Superior temporal gyrus (tissue), 1 donor: ENCODE results near the gene IL2RA.
"Not testable (repeated sequence)": the region's sequence is repeated elsewhere in the genome, so short reads cannot be mapped to it uniquely, and the experiment has no call there.

Experiments
- DNase-seq: peaks from one replicate; pipeline ENCODE4 v3.0.0-alpha.2; 2016; ENCODE audit errors: extremely low spot score

IL2RA gene

DNA sequence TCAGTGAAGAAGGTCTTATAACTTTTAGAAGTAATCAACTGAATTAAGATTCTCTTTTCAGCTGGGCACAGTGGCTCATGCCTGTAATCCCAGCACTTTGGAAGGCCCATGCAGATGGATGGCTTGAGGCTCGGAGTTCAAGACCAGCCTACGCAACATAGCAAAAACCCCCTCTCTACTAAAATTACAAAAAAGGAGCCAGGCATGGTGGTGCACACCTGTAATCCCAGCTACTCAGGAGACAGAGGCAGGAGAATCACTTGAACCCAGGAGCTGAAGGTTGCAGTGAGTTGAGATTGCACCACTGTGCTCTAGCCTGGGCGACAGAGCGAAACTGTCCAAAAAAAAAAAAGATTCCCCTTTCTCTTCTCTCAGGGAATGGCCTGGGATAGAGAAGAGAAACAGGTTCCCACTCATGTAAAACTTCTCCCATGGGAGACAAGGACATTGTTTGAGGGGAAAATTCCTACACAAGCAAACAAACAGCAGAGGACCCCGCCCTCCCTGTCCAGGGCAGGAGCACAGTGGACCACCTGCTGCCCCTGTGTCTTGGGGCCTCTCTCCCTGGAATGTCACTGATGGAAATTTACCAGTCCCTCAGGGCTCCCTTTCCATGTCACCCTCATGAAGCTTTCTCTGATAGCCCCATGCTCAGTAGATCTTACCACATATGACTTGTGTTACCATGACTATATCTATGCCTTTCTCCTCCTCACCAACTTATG, 5.6 kb downstream of the IL2RA start:
- DNase-seq, result no peak

GRCh38 chr10:6055929-6056328, 6.2 kb downstream of the IL2RA start:
- DNase-seq, result no peak

GRCh38 chr10:6054884-6055283, 7.3 kb downstream of the IL2RA start:
- DNase-seq, result no peak

DNA sequence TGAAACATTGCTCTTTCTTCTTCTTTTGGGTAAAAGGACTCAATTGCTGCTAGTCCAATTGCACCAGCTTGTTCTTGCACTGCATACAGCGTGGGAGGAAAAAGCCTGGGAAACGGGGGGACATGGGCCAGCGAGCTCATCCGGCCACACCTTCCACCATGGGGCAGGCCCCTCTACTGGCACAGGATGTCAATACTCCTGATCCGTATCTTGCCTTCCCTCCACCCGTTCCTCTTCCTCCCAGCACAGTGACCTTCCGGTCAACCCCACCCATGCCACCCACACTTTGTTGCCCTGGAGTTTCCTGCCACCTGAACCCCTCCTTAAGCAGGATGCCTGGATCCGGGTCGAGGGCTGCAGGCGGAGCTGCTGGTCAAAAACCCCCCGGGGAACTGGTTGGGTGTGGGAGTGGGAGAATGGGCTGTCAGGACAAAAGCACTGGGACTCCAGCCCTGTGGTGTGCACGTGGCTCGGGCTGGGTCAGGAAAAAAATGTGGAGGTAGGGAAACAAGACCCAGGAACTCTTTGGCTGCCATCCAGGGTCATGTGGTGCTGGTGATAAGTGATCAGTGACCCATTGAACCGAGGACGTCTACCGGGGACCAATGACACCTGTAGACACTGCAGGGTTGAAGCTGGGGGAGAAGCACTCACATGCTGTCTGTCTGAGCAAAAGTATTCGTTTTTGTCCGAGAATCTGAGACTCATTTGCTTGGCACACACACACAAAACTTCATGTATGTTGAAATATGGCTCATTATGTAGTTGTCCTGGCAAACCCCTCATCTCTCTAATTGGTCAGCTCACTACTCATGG, 8.1 kb downstream of the IL2RA start:
- no peak for DNase-seq

DNA sequence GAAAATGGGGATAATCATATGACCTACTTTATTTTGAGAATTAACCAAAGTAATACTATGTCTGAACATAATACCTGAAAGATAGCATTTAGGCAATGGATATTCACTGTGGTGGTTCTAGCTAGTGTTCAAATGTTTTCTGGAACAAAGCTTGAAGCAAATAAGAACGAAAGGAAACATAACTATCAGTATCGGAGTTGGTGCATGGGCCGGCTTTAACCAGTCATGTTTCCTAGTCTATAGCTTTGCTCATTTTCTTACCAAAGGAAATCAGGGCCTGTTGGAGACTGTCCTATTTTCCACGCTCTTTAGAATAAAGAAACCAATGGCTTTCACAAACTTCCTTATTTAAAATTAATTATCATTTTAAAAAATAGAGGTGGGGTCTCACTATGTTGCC, 8.9 kb downstream of the IL2RA start:
- no peak for DNase-seq

DNA sequence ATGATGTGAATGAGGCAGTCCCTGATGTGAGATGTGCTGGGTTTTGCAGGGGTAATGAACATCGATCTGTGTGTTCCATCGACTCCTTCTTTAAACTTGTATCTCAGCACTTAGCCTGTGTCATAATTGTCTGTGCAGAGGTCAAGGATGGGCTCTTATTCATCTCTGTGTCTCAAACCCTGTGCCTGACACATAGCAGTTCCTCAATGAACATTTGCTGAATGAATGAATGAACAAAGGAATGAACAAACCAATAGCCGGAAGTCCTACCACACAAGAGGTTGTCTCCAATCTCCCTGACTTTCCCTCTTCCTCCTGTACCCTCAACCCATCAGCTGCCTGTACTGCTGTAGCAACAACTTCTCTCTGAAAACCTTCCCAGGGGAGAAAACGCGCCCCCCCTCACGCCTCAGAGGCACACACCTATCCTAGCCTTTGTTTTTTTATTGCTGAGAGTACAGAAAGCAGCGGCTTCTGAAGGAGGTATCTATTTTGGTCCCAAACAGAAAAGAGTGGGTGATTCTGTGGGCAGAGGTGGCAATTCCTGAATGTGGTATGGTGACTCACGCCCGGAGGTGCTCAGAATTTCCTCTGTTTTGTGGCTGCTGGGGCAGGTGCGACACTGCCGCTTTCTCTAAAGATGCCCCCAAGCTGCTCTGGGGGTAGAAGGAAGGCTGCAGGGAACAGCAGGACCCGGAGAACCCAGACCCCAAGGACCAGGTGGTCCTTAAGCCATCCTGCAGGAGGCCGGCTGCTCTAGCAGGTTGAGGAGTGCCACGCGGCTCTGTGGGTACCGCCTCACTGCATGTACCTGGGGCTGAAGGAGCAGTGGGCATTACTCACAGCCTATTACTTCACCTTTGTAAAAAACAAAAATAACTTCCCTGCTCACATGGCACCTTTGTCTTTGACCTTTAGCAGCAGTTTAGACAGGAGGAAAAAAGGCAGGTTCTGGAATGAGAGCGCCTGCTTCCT, 9.6 kb downstream of the IL2RA start:
- DNase-seq, result peak; percentile 47

GRCh38 chr10:6050801-6051445, 11.2 kb downstream of the IL2RA start:
- no peak for DNase-seq

DNA sequence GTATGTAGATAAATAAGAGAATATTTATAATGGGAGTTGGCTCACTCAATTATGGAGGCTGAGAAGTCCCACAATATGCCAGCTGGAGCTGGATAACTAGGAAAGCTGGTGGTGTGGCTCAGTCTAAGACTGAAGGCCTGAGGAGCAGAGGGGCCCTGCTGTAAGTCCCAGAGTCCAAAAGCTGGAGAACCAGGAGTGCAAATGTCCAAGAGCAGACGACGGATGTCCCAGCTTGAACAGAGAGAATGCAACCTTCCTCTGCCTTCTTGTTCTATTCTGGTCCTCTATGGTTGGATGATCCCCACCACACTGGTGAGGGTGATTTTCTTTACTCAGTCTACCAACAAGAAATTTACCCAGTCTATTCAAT, 13.2 kb downstream of the IL2RA start:
- DNase-seq, result no peak

GRCh38 chr10:6048281-6049030, 13.7 kb downstream of the IL2RA start:
- DNase-seq, result no peak

DNA sequence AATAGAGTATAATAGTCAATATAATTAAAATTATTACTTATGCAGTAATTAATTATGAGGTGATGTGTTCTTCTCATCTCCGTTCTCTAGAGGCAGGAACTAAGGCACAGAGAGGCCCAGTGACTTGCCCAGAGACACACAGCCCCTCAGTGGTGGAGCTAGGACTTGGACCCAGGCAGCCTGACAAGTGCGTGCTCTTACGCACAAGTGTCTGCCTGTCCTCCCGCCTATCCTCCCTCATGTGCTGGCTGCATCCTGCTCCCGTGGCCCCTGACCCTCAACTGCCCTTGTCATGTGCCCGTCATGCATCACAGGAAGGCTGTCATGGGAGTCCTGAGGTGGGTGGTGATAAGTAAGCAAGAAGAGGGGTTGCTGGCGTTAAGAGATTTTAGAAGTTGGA, 14.3 kb downstream of the IL2RA start:
- no peak for DNase-seq

DNA sequence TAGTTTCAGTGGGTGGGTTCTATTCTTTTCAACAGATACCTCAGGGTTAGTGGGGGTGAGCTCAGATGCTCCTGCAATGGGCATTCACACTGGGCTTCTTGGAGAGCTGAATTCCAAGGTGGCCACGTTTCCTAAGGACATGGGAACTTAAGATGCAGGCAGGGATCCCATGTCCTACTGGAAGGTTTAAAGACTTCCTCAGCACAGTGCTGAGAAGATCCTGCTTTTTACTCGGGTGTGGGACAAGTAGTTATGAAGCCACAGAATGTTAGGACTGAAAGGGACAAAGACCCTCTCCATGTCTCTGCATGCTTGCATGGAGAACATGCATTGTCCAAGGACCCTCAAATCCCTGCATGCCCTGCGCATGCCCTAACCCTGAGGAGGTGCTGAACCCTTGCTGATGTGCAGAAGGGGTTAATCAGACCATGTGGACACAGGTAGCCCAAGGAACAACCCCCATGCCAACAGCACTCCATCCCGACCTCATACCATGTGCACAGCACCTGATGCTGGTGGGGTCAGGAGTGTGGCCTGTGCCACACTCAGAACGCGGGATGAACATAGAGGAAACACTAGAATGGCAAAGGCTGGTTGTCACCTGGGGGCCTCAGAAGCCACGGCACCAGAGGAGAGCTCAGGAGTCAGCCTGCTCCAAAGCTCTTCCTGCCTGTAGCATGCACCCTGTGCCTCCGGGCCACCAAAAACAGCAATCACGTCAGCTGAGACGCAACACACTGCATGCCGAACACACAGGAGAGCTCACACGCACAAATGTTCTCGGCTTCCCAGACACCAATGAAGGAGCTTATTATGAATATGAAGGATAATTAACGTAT, 15.2 kb downstream of the IL2RA start:
- no peak for DNase-seq

DNA sequence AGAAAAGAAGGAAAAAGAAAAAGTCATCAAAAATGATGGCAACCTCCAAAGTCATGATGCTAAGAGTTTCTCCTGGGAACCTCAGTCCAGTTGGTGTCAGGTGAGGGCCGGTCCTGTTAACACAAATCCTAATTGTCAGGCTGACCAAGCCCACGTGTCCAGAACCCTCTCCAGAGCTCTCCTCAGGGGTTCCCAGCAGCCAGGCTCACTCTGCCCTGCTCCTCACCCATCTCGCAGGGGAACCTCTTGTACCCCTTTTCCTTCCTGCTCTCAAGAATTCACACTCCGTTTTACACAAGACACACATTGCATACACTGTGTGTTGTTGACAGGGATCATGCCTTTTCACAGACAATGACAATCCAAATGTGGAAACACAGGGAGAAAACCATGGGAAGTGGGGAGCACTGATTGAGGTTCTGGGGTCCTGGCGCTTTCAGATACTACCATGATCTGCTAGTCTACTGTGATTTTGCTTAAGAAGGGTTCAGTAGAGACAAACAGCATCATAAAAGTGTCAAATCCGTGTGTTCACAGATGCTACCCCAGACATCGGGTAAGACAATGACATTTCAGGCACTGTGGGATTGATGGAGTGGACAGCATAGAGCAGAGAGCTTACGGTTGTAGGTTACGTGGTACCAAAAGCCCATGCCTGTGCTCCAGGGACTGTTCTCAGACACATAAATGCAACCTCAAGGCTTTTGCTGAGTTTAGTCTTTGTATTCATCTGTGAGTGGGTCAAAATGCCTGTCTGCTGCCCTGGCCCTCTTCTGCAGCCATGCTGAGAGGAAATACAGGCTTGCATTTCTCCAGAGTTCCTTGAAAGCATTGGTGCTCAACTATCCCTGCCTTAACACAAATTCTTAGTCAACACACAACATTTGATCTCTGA, 16.0 kb downstream of the IL2RA start:
- no peak for DNase-seq

GRCh38 chr10:6045314-6045848, 16.8 kb downstream of the IL2RA start:
- peak; percentile 49 for DNase-seq

- DNase-seq, result no peak
Measured at GRCh38 chr10:6044751-6045313, 17.3 kb downstream of the IL2RA start.

- DNase-seq, result no peak
Measured at GRCh38 chr10:6044060-6044459, 18.1 kb downstream of the IL2RA start.

GRCh38 chr10:6043377-6043776, 18.8 kb downstream of the IL2RA start:
- DNase-seq, result not testable (repeated sequence)

GRCh38 chr10:6040205-6040604, 22.0 kb downstream of the IL2RA start:
- DNase-seq, result no peak

- no peak for DNase-seq
Measured at GRCh38 chr10:6039711-6040110, 22.5 kb downstream of the IL2RA start.
